Pulmonary artery endothelial cell (primary cell): ENCODE data around the gene PPM1M. TPM values are rescaled to one million over a fixed set of nuclear protein-coding genes. Genes with fewer than 3 reads are reported as not detected.

Experiments
- DNase-seq: peaks from one replicate; pipeline ENCODE4 v3.0.0-alpha.2; 2011; ENCODE audit warnings: low read depth, low spot score
- total RNA-seq: library from RNA; depleted of rRNA; stranded (reverse); fragments of >200 nt; gene quantifications from 2 replicates; pipeline ENCODE4 v1.2.3, GENCODE V29; 2014

PPM1M gene, protein sequence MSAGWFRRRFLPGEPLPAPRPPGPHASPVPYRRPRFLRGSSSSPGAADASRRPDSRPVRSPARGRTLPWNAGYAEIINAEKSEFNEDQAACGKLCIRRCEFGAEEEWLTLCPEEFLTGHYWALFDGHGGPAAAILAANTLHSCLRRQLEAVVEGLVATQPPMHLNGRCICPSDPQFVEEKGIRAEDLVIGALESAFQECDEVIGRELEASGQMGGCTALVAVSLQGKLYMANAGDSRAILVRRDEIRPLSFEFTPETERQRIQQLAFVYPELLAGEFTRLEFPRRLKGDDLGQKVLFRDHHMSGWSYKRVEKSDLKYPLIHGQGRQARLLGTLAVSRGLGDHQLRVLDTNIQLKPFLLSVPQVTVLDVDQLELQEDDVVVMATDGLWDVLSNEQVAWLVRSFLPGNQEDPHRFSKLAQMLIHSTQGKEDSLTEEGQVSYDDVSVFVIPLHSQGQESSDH
- total RNA-seq, result 15.5 and 15.9 TPM in 2 replicates

GRCh38 chr3:52245322-52246263, at the start of gene PPM1M:
Gene PPM1M (plus strand): TSS chr3:52245759. CDS start chr3:52245825, 66 bp downstream.
- no peak for DNase-seq

- DNase-seq, result no peak
These were observed 49.7 kb upstream of the PPM1M start for GRCh38 chr3:52195823-52196331.

DNA sequence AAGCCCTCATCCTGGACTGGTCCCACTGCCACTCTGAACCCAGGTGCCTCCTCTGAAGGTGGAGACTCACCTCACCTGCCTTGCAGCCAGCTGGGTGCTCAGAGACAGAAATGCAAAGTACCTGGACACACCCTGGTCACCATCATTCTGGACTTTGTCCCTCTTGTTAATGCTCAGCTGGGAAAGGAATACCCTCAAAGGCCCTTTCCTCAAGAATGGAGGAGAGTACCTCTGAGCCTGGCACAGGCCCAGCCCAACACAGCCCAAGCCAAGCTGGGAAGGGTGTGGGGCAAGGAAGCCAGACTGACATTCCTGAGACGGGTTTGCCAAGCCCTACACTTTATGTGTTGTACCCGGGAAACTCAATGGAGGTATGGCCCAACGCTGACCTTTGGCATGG, 48.6 kb upstream of the PPM1M start:
- DNase-seq, result no peak

- no peak for DNase-seq
These were observed 48.1 kb upstream of the PPM1M start for GRCh38 chr3:52197499-52197841.

DNA sequence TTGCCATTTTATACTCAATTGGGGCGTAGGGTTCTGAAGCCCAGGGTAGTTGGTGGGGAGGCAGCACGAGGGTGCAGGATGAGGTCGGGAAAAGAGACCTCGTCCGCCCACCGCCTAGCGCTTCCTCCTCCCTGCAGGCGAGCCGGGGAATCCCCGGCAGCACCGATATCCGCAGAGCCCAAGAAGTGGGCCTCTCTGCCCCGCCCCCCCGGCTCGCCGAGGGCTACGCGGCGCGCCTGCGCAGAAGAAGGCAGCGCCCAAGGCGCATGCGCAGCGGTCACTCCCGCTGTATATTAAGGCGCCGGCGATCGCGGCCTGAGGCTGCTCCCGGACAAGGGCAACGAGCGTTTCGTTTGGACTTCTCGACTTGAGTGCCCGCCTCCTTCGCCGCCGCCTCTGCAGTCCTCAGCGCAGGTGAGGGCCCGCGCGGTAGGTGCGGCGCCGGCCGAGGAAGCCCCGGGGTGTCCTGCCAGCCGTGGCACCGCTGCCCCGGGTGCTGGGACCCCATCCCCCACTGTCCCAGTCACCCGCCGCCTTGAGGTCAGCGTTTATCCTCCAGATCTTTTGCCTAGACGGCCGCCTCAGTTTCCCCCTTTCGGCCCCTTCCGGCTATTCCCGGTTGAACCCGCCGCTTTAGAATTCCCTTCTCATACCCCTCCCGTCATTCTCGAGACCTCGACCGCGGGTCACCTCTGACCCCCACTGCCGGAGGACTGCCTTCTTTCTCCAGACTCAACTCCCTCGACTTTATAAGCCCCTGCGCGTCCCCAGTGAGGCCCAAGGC, 47.5 kb upstream of the PPM1M start, which contains the start of gene ALAS1:
TSS of gene ALAS1 (plus strand) at position 319 of the 784 bp plus-strand sequence. CDS start 1,082 bp downstream, outside the sequence.
- DNase-seq, result no peak

GRCh38 chr3:52198643-52199608, 46.6 kb upstream of the PPM1M start:
- no peak for DNase-seq

DNA sequence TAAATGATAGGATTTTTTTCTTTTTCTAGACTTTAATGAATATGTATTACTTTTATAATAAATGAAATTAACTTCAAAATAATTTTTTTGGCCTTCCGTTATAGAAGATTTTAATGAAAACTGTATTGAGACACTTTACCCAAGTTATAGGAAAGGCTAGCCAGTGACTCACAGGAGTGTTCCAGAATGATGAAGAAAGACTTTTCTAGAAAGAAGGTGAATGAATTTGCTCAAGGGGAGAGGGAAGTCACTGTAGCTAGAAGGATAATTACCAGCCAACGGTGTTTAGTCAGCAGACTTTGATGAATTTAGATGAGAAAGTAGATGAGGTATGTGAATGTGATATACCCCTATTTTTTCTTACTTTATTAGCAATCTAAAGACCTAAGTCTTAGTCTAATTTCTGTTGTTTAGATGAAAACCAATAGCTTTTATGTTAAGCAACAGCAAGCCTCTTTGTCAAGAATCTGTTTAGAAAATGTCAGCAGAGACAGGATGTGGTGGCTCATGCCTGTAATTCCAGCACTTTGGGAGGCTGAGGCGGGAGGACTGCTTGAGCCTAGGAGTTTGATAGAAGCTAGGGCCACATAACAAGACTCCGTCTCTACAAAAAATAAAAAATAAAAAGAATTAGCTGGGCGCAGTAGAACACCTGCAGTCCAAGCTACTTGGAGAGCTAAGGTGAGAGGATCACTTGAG, 44.4 kb upstream of the PPM1M start:
- no peak for DNase-seq

DNA sequence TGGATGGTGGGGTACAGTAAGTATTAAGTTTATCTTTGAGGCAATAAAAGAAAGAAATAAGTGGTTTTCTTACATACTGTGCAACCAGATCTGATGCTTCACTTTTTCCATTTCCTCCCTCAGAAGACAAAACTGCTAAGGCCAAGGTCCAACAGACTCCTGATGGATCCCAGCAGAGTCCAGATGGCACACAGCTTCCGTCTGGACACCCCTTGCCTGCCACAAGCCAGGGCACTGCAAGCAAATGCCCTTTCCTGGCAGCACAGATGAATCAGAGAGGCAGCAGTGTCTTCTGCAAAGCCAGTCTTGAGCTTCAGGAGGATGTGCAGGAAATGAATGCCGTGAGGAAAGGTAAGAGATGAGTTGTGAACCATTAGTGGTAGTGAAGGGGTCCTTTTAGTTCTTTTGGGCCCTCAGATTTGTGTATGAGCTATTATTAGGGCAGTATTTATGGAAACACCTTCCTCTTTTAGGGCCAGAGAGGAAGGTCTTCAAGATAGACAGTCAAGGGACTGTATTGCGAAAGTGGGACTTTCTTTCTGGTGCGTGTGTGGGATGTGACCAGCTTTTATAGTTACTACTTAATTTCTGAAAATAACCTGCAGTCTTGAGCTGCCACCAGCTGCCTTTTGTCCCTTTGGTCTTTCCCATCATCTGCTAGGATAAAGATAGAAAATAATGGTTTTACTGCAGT, 43.0 kb upstream of the PPM1M start:
- no peak for DNase-seq

DNA sequence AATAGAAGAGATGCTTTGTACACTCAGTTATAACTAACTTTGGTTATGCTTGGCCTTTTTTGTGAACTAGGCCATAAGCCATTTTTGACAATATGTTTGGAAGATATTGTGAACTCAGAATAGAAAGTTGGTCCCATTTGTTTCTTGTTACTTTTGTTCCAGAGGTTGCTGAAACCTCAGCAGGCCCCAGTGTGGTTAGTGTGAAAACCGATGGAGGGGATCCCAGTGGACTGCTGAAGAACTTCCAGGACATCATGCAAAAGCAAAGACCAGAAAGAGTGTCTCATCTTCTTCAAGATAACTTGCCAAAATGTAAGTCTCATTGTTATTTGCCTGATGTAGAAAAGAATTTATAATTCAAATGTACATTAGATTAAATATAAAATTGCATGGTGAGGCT, 41.9 kb upstream of the PPM1M start:
- DNase-seq, result no peak

GRCh38 chr3:52204337-52205073, 41.1 kb upstream of the PPM1M start:
- no peak for DNase-seq

DNA sequence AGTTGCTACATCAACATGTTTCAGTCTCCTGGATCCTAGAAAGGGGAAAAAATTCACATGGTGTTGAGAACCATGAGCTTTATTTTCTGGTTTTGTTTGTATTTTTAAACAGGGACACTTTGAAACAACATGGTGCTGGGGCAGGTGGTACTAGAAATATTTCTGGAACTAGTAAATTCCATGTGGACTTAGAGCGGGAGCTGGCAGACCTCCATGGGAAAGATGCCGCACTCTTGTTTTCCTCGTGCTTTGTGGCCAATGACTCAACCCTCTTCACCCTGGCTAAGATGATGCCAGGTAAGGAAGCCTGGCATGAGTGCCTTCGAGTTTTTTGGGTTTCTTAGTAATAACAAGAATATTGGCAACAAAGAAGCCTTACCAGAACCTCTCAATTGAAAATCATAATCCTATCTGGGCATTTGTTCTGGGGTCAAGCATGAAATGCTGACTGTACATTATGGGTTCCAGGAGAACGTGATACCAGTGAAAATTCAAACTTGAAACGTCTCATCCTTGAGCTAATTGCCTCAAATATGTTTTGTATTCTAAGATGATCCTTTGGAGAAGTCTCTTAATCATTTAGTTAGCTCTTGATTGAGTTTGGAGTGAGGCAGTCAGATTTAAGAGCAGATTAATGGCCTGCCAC, 39.7 kb upstream of the PPM1M start:
- DNase-seq, result no peak

DNA sequence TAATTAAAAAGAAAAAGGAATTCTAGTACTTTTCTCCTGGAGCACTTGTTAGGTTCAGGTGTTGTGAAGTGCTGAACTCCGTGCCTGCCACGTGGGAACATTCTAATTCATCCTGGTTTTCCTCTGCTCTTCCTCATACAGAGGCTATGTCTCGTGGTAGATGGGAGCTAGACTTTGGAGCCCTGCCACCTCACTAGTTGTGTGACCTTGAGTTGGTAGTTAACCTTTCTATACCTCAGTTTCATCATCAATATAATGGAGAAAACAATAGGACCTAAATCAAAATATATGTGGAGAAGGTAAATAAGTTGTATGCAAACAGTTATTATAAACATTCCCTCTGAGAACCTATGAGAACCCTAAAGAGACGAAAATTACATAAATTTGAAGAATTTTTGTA, 37.0 kb upstream of the PPM1M start:
- DNase-seq, result no peak

GRCh38 chr3:52210037-52210436, 35.5 kb upstream of the PPM1M start:
- no peak for DNase-seq

GRCh38 chr3:52210550-52211046, 35.0 kb upstream of the PPM1M start:
- DNase-seq, result no peak

DNA sequence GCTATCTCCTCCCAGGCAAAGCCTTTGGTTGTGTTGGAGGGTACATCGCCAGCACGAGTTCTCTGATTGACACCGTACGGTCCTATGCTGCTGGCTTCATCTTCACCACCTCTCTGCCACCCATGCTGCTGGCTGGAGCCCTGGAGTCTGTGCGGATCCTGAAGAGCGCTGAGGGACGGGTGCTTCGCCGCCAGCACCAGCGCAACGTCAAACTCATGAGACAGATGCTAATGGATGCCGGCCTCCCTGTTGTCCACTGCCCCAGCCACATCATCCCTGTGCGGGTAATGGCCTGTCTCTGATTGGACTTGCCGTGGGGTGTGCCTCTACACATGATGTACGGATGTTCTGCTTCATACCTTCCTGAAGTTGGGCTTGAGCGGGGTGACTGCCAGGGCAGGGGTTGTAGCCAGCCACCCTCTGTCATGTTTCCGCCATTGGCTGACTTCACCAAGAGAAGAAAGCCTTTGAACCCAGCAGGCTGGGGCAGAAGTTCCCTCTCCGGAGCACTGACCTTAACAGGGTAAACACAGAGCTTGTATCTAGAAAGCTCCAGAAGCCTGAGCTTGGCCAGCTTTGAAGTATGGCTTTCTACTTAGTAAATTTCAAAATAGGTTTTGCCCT, 34.2 kb upstream of the PPM1M start:
- DNase-seq, result no peak

GRCh38 chr3:52213005-52213404, 32.6 kb upstream of the PPM1M start:
- no peak for DNase-seq

GRCh38 chr3:52213901-52214300, 31.7 kb upstream of the PPM1M start:
- no peak for DNase-seq
